Kidney (tissue), 14 donors: ENCODE results near the gene PCSK9. TPM values are rescaled to one million over a fixed set of nuclear protein-coding genes. Genes with fewer than 3 reads are reported as not detected.

ENCODE experiments used
- DNase-seq, 5 donors: peaks; one replicate each; pipeline ENCODE4 v3.0.0-alpha.2; 2013 to 2020
- FAIRE-seq: peaks from 2 replicates; lab custom pipeline; 2012; peaks lifted over from hg19 to GRCh38; lab: Jason Lieb, UNC
- H3K27ac ChIP-seq, 2 donors: one replicate each; pipeline ENCODE4 v1.7.0; 2013; ENCODE audit warnings: low read depth in 2 of 2, low read length in 2 of 2, inconsistent platforms in 1 of 2
- H3K27me3 ChIP-seq: one replicate; pipeline ENCODE4 v1.7.1; 2013; ENCODE audit warnings: low read length, inconsistent platforms; ENCODE audit not compliant: control insufficient read depth, insufficient read depth
- H3K36me3 ChIP-seq, 3 donors: one replicate each; pipeline versions ENCODE4 v1.7.0 to v1.7.1; 2013; ENCODE audit warnings: low read length in 3 of 3, control low read depth in 1 of 3, inconsistent platforms in 1 of 3; ENCODE audit not compliant: insufficient read depth in 3 of 3, control insufficient read depth in 2 of 3
- H3K4me1 ChIP-seq, 3 donors: one replicate each; pipeline versions ENCODE4 v1.7.0 to v1.7.1; 2013; ENCODE audit warnings: low read length in 3 of 3, inconsistent platforms in 1 of 3, low read depth in 1 of 3; ENCODE audit not compliant: control insufficient read depth in 2 of 3, insufficient read depth in 2 of 3
- H3K4me3 ChIP-seq, 3 donors: one replicate each; pipeline versions ENCODE4 v1.7.0 to v1.8.1; 2013; ENCODE audit warnings: low read length in 3 of 3, control low read depth in 1 of 3, inconsistent platforms in 1 of 3
- H3K9ac ChIP-seq, 3 donors: one replicate each; pipeline versions ENCODE4 v1.7.0 to v1.7.1; 2013; ENCODE audit warnings: low read length in 3 of 3, control low read depth in 1 of 3, inconsistent platforms in 1 of 3
- H3K9me3 ChIP-seq, 3 donors: one replicate each; pipeline versions ENCODE4 v1.7.0 to v1.7.1; 2013; ENCODE audit warnings: low read length in 3 of 3, control low read depth in 1 of 3, inconsistent platforms in 1 of 3; ENCODE audit not compliant: control insufficient read depth in 2 of 3, insufficient read depth in 1 of 3
- CTCF ChIP-seq: IDR thresholded peaks from 3 replicates; pipeline ENCODE4 v1.5.1; 2012; ENCODE audit warnings: mild to moderate bottlenecking, moderate library complexity, borderline replicate concordance; ENCODE audit not compliant: insufficient read depth; ENCODE audit errors: extremely low read depth
- intact Hi-C: fragments of 100-400 bp; cut with DNase I; formaldehyde crosslinking; loops from one replicate; pipeline ENCODE4 v1.11.1; 2022
- polyA plus RNA-seq: library from polyadenylated mRNA; stranded (reverse); fragments of 350-450 nt; fragmentation: Illumina TruSeq; extraction: RNeasy Lipid Tissue Mini Kit (QIAGEN cat#74804); gene quantifications from one replicate; pipeline ENCODE4 v1.2.3, GENCODE V29; 2014; ENCODE audit warnings: low read depth, low replicate concordance; ENCODE audit not compliant: insufficient read depth
- total RNA-seq: library from RNA; stranded (reverse); fragmentation: NEBNext Ultra II Directional; extraction: Animal tissue kit (Norgen Biotek cat#: 25700); gene quantifications from one replicate; pipeline ENCODE4 v1.2.1, GENCODE V29; 2021
- donor health status: control.
- donor health status: control.
- donor health status: control.
- donor health status: control.
- donor health status: control.
- donor health status: DM: yes; HTN: yes; CAD: no.
- donor health status: Normal renal cell carcinoma (clear cell type).

The PCSK9 gene
- total and polyA plus RNA-seq, 2 donors from 2014 or later = 0.13 to 0.28 TPM

GRCh38 chr1:55040933-55041494 lies 1.7 kb downstream of the PCSK9 start:
- H3K27me3 ChIP-seq = peaks cover 11% of the 10 kb centered on the region
- FAIRE-seq (no peak), DNase-seq (no peak)
- intact Hi-C loops = no loop called here
- peaks cover 0 to 4% (median 0%) of the 10 kb centered on the region in 3 donors for H3K4me1 ChIP-seq
- no peaks in the 10 kb centered on the region for H3K9me3 ChIP-seq
- H3K36me3 ChIP-seq = no peaks in the 10 kb centered on the region
- H3K4me3 ChIP-seq = no peak overlapping the region
- no peak overlapping the region for H3K9ac ChIP-seq
- no peak for TF ChIP-seq CTCF
- H3K27ac ChIP-seq = no peak overlapping the region

- TF ChIP-seq CTCF = no peak
- H3K27me3 ChIP-seq = peaks cover 8% of the 10 kb centered on the region
- no peak overlapping the region for H3K9ac ChIP-seq
- no peak for DNase-seq
- H3K36me3 ChIP-seq = no peaks in the 10 kb centered on the region
- no peaks in the 10 kb centered on the region for H3K9me3 ChIP-seq
- FAIRE-seq = no peak
- H3K27ac ChIP-seq = no peak overlapping the region
- intact Hi-C loops = no loop called here
- no peak overlapping the region for H3K4me3 ChIP-seq
- peaks cover 0 to 4% (median 0%) of the 10 kb centered on the region in 3 donors for H3K4me1 ChIP-seq
Measured at GRCh38 chr1:55041613-55042012, 2.3 kb downstream of the PCSK9 start.

- Histone ChIP-seq H3K9me3 (no peaks in the 10 kb centered on the region), H3K4me1 (peaks cover 0 to 4% (median 0%) of the 10 kb centered on the region in 3 donors), H3K36me3 (no peaks in the 10 kb centered on the region), H3K27me3 (peaks cover 8% of the 10 kb centered on the region), H3K4me3 (no peak overlapping the region), H3K27ac (no peak overlapping the region), H3K9ac (no peak overlapping the region)
- no peak for TF ChIP-seq CTCF
- intact Hi-C loops = no loop called here
- FAIRE-seq (no peak), DNase-seq (no peak)
Measured at GRCh38 chr1:55043011-55043410, 3.7 kb downstream of the PCSK9 start.

GRCh38 chr1:55043726-55044125 lies 4.4 kb downstream of the PCSK9 start:
- Histone ChIP-seq H3K9ac (no peak overlapping the region), H3K4me3 (no peak overlapping the region), H3K9me3 (no peaks in the 10 kb centered on the region), H3K36me3 (no peaks in the 10 kb centered on the region), H3K27me3 (peaks cover 8% of the 10 kb centered on the region), H3K4me1 (peaks cover 0 to 4% (median 0%) of the 10 kb centered on the region in 3 donors), H3K27ac (no peak overlapping the region)
- TF ChIP-seq CTCF = no peak
- DNase-seq (no peak), FAIRE-seq (no peak)
- intact Hi-C loops = no loop called here
